Mucosa of rectum (tissue), 2 donors: ENCODE results near the gene ELFN2.
"Not testable (repeated sequence)": the region's sequence is repeated elsewhere in the genome, so short reads cannot be mapped to it uniquely, and the experiment has no call there.

Experiments
- H3K27ac ChIP-seq, 2 donors: one replicate each; pipeline ENCODE4 v1.7.0; 2013; ENCODE audit warnings: inconsistent platforms in 2 of 2, low read depth in 2 of 2, low read length in 2 of 2
- H3K27me3 ChIP-seq, 2 donors: one replicate each; pipeline ENCODE4 v1.7.0; 2013; ENCODE audit warnings: low read length in 2 of 2; ENCODE audit not compliant: control insufficient read depth in 2 of 2, insufficient read depth in 2 of 2
- H3K36me3 ChIP-seq, 2 donors: one replicate each; pipeline ENCODE4 v1.7.0; 2013; ENCODE audit warnings: low read length in 2 of 2; ENCODE audit not compliant: control insufficient read depth in 2 of 2, insufficient read depth in 2 of 2
- H3K4me1 ChIP-seq, 2 donors: one replicate each; pipeline ENCODE4 v1.7.0; 2013; ENCODE audit warnings: low read length in 2 of 2, mild to moderate bottlenecking in 1 of 2; ENCODE audit not compliant: control insufficient read depth in 2 of 2, insufficient read depth in 2 of 2
- H3K4me3 ChIP-seq, 2 donors: one replicate each; pipeline ENCODE4 v1.7.0; 2013; ENCODE audit warnings: low read length in 2 of 2
- H3K9ac ChIP-seq, 2 donors: one replicate each; pipeline ENCODE4 v1.7.0; 2013; ENCODE audit warnings: low read length in 2 of 2, low read depth in 1 of 2, mild to moderate bottlenecking in 1 of 2
- H3K9me3 ChIP-seq, 2 donors: one replicate each; pipeline ENCODE4 v1.7.0; 2013; ENCODE audit warnings: low read length in 2 of 2; ENCODE audit not compliant: control insufficient read depth in 2 of 2
- donor health status: healthy.
- donor health status: Normal muscosa, but diverticular disease.

Gene ELFN2

DNA sequence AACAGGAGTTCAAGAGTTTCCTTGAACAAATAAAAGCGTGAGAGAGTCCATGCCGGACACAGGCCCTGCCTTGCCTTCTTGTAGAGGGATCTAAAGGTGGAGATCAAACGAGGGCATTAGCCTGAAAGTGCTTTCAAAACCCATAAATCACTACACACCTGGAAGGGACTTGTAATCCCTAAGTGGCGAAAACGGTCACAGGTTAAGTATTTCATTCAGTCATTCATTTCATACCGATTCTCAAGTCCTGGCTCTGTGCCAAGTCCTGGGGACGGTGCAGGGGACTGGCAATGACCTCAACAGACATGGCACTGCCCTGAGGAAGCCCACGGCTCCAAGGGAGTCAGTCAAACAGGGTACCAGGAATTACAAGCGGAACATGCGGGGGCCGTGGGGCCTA lies 26.6 kb downstream of the ELFN2 start:
- Histone ChIP-seq H3K27ac (no peak overlapping the region), H3K9me3 (no peaks in the 10 kb centered on the region), H3K4me1 (peaks cover 0 to 9% of the 10 kb centered on the region in 2 donors), H3K4me3 (no peak overlapping the region), H3K9ac (no peak overlapping the region), H3K27me3 (peaks cover 0 to 5% of the 10 kb centered on the region in 2 donors), H3K36me3 (no peaks in the 10 kb centered on the region)

DNA sequence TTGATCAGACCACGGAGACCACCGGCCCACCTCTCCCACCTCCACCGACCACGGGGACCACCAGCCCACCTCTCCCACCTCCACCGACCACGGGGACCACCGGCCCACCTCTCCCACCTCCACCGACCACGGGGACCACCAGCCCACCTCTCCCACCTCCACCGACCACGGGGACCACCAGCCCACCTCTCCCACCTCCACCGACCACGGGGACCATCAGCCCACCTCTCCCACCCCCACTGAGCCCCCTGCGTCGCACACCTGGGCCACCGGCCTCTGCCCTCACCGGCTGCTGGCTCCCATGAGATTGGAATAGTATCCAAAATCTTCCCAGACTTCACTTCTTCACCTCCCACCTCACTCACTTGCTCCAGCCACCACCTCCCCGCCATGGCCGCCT lies 27.8 kb downstream of the ELFN2 start:
- H3K4me3 ChIP-seq, H3K4me1 ChIP-seq, H3K9ac ChIP-seq, H3K36me3 ChIP-seq, H3K27me3 ChIP-seq, H3K27ac ChIP-seq, H3K9me3 ChIP-seq: not testable (repeated sequence)

DNA sequence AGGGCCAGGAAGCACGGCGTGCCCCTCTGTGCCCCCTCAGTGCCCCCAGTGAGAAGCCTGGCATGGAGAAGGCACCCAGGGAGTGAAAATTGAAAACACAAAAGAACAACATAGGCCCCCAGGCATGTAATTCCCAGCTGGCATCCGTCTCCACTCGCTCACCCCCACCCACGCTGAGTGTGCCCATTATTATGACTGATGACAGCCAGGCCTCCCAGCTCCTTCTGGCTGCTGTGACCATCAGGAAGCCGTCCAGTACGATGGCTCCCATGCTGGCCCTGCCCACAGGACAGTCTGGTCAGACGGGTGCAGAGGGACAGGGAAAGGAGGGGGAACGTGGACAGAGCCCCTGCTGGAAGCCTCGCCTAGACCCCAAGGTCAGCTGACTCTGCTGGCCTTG lies 30.1 kb downstream of the ELFN2 start:
- Histone ChIP-seq H3K36me3 (no peaks in the 10 kb centered on the region), H3K9ac (no peak overlapping the region), H3K4me3 (no peak overlapping the region), H3K4me1 (peaks cover 0 to 9% of the 10 kb centered on the region in 2 donors), H3K9me3 (no peaks in the 10 kb centered on the region), H3K27ac (no peak overlapping the region), H3K27me3 (peaks cover 0 to 5% of the 10 kb centered on the region in 2 donors)

DNA sequence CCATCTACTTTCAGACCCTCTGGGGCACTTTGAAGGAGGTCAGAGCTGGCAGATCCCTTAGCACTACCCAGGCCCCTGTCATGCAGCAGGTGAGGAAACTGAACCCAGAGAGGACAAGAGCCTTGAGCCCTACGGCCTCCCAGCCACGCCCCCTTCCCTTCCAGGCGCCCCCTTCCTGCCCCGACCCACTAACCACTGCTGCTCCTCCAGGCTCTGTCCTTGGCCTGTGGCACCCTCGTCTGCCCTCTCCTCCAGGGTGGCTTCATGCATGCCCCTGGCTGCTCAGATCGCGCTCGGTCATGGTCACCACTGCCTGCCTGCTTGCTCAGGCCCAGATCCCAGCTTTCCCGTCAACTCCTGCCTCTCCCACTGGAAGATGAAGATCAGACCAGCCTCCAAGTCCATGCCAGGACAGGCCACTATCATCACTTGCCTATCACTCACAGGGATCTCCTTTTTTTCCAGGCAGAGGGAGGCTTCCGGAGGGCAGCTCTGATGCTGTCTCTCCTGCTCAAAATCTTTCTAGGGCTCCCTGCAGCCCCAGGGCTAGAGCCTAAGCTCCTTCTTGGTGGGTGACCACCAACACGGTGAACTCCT lies 30.7 kb downstream of the ELFN2 start:
- H3K9ac ChIP-seq, result no peak overlapping the region
- H3K36me3 ChIP-seq, result no peaks in the 10 kb centered on the region
- H3K27me3 ChIP-seq, result peaks cover 0 to 5% of the 10 kb centered on the region in 2 donors
- no peak overlapping the region for H3K27ac ChIP-seq
- no peak overlapping the region for H3K4me3 ChIP-seq
- peaks cover 0 to 9% of the 10 kb centered on the region in 2 donors for H3K4me1 ChIP-seq
- no peaks in the 10 kb centered on the region for H3K9me3 ChIP-seq

DNA sequence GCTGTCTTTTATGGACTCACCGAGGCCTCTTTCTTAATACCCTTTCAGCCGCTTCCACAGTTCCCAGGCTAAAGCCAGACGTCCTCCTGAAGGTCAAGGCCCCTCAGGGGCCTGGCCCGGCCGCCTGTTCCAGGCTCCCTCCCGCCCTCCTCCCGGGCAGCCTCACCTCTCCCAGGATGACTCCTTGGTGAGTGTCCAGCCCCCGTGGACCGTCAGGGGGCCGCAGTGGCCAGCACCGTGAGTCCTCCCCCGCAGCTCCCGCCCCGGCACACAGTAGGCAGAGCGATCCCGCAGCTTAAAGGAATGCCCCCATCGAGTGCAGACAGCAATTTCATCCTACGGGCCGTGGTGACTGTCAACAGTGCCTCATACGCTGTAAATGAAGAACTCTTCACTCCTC lies 32.9 kb downstream of the ELFN2 start:
- no peaks in the 10 kb centered on the region for H3K4me1 ChIP-seq
- no peak overlapping the region for H3K27ac ChIP-seq
- H3K27me3 ChIP-seq, result peaks cover 0 to 2% of the 10 kb centered on the region in 2 donors
- H3K4me3 ChIP-seq, result no peak overlapping the region
- H3K36me3 ChIP-seq, result no peaks in the 10 kb centered on the region
- H3K9me3 ChIP-seq, result no peaks in the 10 kb centered on the region
- no peak overlapping the region for H3K9ac ChIP-seq

DNA sequence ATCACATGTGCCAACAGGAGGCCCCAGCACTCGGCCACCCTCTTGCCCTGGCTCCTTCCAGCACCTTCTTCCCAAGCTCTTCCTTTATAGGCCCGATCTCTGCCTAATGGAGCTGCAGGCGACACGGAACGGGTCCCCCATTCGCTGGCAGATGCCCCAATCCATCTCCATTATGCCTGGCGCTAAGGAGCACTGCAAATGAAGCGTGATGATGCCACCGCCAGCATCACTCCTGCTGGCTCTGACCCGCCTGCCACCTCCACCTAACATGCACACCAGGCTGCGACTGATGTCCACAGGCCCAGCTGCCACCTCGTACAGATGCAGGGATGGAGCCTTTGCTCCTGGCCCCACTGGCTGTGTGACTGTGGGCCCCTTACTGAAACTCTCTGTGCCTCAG lies 33.5 kb downstream of the ELFN2 start:
- H3K36me3 ChIP-seq, result no peaks in the 10 kb centered on the region
- H3K4me1 ChIP-seq, result no peaks in the 10 kb centered on the region
- no peaks in the 10 kb centered on the region for H3K9me3 ChIP-seq
- H3K9ac ChIP-seq, result no peak overlapping the region
- no peak overlapping the region for H3K4me3 ChIP-seq
- H3K27ac ChIP-seq, result no peak overlapping the region
- H3K27me3 ChIP-seq, result peaks cover 0 to under 1% of the 10 kb centered on the region in 2 donors

DNA sequence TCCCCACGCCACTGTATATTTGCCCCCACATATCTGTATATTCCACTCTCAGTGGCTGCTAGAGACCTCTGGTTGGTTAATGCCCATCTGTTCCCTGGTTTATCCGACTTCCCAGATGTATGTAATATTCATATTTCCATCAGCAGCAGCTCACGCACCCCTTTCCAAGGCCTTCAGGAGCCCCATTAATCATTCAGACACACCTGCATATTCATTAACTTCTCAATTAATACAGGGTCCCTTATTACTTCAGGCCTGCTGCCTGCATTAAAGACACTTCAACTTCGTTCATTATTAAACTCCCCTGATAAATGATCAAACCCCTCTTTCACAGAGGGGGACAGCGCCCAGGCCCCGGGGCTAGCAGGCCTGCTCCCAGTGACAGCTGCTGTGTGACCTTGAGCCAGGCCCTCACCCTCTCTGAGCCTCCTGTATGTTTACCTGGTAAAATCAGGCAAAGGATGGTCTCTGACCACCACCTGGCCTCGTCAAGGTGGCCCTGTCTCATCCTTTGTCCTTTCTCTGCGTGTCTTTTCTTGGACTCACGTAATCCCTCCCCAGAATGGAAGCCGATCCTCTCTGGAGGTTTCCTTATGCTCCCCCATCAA lies 34.5 kb downstream of the ELFN2 start:
- H3K36me3 ChIP-seq, result no peaks in the 10 kb centered on the region

DNA sequence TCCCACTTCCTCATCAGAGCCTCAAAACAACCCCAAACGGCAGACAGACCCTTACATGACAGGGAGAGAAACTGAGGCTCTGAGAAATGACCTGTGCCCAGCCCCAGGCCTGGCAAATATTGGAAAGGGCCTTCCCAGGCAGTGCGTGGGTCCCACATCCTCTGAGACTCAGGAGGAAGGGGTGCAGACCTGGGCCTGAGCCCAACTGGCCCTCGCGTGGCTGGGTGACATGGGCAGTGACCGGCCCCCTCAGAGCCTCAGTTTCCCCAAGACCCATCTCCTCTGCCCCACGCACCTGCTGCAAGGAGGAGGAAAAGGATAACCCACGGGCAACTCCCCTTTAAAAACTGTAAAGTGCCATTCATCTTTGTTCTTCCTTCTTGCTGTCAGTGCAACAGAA lies 35.6 kb downstream of the ELFN2 start:
- Histone ChIP-seq H3K4me3 (no peak overlapping the region), H3K36me3 (no peaks in the 10 kb centered on the region), H3K9ac (no peak overlapping the region), H3K4me1 (no peaks in the 10 kb centered on the region), H3K27ac (no peak overlapping the region), H3K9me3 (no peaks in the 10 kb centered on the region), H3K27me3 (peaks cover 0 to 2% of the 10 kb centered on the region in 2 donors)

More for the DNA sequence above, 34.5 kb downstream of the ELFN2 start:
- no peaks in the 10 kb centered on the region for H3K9me3 ChIP-seq
- H3K27ac ChIP-seq, result no peak overlapping the region
- H3K4me1 ChIP-seq, result no peaks in the 10 kb centered on the region
- no peak overlapping the region for H3K4me3 ChIP-seq
- H3K9ac ChIP-seq, result no peak overlapping the region
- H3K27me3 ChIP-seq, result peaks cover 0 to 2% of the 10 kb centered on the region in 2 donors

DNA sequence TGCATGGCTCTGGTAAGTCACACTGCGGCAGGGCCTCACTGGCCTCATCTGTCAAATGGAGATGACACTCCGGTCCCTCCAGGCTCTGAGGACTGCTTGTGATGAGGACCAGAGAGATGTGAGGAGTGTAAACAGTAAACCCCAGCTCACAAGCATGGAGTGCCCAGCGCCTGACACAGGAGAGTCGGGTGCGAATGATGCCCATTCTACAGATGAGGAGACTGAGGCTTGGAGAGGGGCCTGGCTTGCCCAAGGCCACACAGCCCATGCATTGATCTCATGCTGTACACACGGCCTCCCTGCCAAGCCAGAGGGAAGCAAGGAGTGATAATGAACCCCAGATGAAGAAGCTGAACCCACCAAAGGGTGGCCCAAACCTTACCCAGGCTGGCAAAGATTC lies 37.2 kb downstream of the ELFN2 start:
- no peak overlapping the region for H3K27ac ChIP-seq
- no peaks in the 10 kb centered on the region for H3K9me3 ChIP-seq
- H3K36me3 ChIP-seq, result no peaks in the 10 kb centered on the region
- no peak overlapping the region for H3K9ac ChIP-seq
- no peaks in the 10 kb centered on the region for H3K4me1 ChIP-seq
- peaks cover 0 to 2% of the 10 kb centered on the region in 2 donors for H3K27me3 ChIP-seq
- no peak overlapping the region for H3K4me3 ChIP-seq

DNA sequence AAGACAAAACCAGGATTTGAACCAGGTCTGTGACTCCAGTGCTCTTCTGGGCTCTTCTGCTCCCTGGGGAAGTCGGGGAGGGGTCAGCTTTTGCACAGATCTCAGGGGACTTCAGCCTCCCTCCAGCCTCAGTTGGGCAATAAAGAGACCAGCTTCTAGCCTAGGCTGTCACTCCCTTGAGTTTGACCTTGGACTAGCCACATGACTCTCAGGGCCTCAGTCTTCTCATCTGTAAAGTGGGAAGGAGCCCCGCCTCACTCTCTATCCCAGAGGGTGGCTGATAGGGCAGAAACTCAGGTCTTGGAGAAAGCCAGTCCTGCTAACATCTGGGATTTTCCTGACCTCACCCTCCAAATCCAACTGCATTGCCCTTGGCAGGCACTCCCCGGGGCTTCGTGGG lies 38.7 kb downstream of the ELFN2 start:
- H3K9me3 ChIP-seq, result no peaks in the 10 kb centered on the region
- no peak overlapping the region for H3K27ac ChIP-seq
- H3K4me3 ChIP-seq, result no peak overlapping the region
- no peak overlapping the region for H3K9ac ChIP-seq
- no peaks in the 10 kb centered on the region for H3K4me1 ChIP-seq
- H3K36me3 ChIP-seq, result no peaks in the 10 kb centered on the region
- H3K27me3 ChIP-seq, result peaks cover 2% of the 10 kb centered on the region in 2 donors
